Endometrium (tissue), 2 donors: ENCODE results near the gene NECAP2.

Source experiments
- FAIRE-seq: peaks from 2 replicates; lab custom pipeline; 2012; peaks lifted over from hg19 to GRCh38; lab: Jason Lieb, UNC
- donor health status: control.
- donor health status: control.

The NECAP2 gene

GRCh38 chr1:16440470-16441281, at the start of gene NECAP2:
Gene NECAP2, plus strand, starts transcription at chr1:16440724. Its CDS starts 38 bp downstream, at chr1:16440762.
- no peak for FAIRE-seq

- FAIRE-seq, result no peak
Observed at GRCh38 chr1:16391411-16391810, 49.1 kb upstream of the NECAP2 start.

GRCh38 chr1:16392740-16393569, 47.6 kb upstream of the NECAP2 start:
- FAIRE-seq, result no peak

- FAIRE-seq, result no peak
Observed at GRCh38 chr1:16393570-16394521, 46.7 kb upstream of the NECAP2 start.

GRCh38 chr1:16394977-16395376, 45.5 kb upstream of the NECAP2 start:
- FAIRE-seq, result no peak

GRCh38 chr1:16396591-16396990, 43.9 kb upstream of the NECAP2 start:
- no peak for FAIRE-seq

- no peak for FAIRE-seq
Observed at GRCh38 chr1:16397120-16397519, 43.4 kb upstream of the NECAP2 start.

- no peak for FAIRE-seq
Observed at GRCh38 chr1:16398371-16398953, 42.1 kb upstream of the NECAP2 start.

GRCh38 chr1:16402742-16403141, 37.8 kb upstream of the NECAP2 start:
- no peak for FAIRE-seq

GRCh38 chr1:16405441-16405840, 35.1 kb upstream of the NECAP2 start:
- FAIRE-seq, result no peak

GRCh38 chr1:16406868-16407267, 33.7 kb upstream of the NECAP2 start:
- no peak for FAIRE-seq

GRCh38 chr1:16409536-16410152, 30.9 kb upstream of the NECAP2 start:
- no peak for FAIRE-seq

GRCh38 chr1:16410803-16411202, 29.7 kb upstream of the NECAP2 start:
- FAIRE-seq, result no peak

- no peak for FAIRE-seq
Observed at GRCh38 chr1:16413191-16413590, 27.3 kb upstream of the NECAP2 start.

- FAIRE-seq, result no peak
Observed at GRCh38 chr1:16418823-16419425, 21.6 kb upstream of the NECAP2 start.

GRCh38 chr1:16420424-16421118, 20.0 kb upstream of the NECAP2 start:
- no peak for FAIRE-seq

GRCh38 chr1:16421201-16421600, 19.3 kb upstream of the NECAP2 start:
- FAIRE-seq, result no peak

GRCh38 chr1:16422041-16422440, 18.5 kb upstream of the NECAP2 start:
- no peak for FAIRE-seq

GRCh38 chr1:16425125-16426025, 15.1 kb upstream of the NECAP2 start:
- FAIRE-seq, result no peak
